C4-2B (cell line): ENCODE measurements around the gene RASAL1.

ENCODE experiments used
- CTCF ChIP-seq: fragments of 450-650 bp; conservative IDR thresholded peaks from 2 replicates; pipeline ENCODE4 v1.5.1; 2017; ENCODE audit warnings: mild to moderate bottlenecking
- ZFX ChIP-seq: fragments of 450-650 bp; IDR thresholded peaks from 2 replicates; pipeline ENCODE4 v1.6.1; 2017

- no peak for TF ChIP-seq CTCF
- TF ChIP-seq ZFX: no peak
Measured at GRCh38 chr12:113172185-113172584, 36.6 kb upstream of the RASAL1 start.
